C1 segment of cervical spinal cord (tissue), 14 donors: ENCODE data around the gene ZGLP1.

Experiments
- DNase-seq, 14 donors: peaks; one replicate each; lab custom pipeline; 2025; lab: John Stamatoyannopoulos, UW

ZGLP1 gene

GRCh38 chr19:10279737-10280442, 29.7 kb downstream of the ZGLP1 start:
- DNase-seq, result no peak

DNA sequence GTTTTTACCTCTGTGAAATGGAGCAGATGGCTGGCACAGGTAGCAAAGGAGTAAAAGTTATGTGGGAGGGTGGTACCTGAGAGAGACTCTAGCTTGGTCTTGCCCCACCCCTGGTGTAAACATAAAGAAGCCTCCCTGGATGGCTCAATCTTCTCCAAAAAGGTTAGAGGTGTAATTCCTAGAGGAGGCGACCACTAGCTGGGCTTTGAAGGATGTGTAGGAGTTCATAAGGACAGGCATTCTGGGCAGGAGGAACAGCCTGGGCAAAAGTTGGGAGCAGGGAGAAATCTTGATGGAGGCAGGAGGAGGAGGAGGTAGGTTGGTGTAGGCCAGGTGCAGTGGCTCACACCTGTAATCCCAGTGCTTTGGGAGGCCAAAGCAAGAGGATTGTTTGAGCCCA, 30.7 kb downstream of the ZGLP1 start:
- DNase-seq, result no peak

DNA sequence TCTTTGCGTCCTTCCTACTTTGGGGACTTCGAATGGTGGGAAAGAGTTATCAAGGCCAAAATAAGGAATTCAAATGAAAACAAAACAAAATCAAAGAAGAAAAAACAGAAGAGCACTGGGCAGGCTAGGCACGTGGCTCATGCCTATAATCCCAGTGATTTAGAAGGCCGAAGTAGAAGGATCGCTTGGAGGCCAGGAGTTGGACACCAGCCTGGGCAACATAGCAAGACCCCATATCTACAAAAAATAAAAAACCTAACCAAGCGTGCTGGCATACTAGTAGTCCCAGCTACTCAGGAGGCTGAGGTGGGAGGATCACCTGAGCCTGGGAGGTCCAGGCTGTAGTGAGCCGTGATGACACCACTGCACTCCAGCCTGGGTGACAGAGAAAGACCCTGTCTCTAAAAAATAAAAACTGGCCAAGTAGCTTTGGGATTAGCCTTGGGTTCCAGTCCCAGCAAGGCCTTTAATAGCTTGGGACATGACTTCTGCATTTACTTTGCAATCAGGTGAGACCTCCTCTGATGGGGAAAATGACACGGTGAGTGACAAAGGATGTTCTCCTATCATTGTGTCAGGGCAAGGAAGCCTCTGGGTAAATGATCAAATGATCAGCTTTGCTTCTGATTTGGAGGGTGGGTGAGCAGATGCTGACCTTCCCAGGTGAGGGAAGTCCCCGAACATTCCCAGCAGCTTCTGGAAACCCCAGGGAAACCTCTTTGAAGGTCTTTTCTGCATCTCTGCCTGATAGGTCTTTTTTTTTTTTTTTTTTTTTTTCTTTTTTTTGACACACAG, 31.6 kb downstream of the ZGLP1 start:
- no peak for DNase-seq

DNA sequence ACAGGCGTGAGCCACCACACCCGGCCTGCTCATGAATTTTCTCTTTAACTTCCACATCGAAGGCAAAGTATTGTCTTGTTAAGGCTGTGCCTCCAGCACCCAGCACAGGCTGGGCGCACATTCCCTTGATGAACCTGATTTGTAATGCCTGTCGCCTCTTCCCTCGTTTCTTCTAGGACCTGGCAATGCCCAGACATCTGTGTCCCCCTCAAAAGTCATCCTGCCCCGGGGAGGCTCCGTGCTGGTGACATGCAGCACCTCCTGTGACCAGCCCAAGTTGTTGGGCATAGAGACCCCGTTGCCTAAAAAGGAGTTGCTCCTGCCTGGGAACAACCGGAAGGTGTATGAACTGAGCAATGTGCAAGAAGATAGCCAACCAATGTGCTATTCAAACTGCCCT, 35.0 kb downstream of the ZGLP1 start:
- no peak for DNase-seq

DNA sequence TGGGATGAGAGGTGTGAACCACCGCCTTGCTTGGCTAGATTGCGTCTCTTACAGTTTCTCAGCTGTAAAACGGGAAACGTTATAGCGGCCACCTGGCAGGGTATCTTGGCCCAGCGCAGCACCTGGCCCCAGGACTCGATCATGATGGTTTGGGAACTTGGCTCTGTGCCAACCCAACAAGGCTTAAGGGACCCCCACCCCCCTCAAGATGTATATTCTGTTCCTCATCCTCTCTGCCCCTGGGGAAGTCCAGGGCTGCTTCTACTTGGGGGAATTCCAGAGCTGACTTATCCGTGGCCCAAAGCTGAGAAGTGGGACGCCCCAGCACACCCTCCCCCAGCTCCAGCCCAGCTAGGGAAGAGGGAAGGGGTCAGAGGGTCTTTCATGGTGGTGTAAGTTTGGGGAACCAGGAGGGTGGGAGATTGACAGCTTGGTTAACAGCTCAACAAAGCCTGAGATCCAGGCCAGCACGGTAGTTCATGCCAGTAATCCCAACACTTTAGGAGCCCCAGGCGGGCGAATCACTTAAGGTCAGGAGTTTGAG, 38.0 kb downstream of the ZGLP1 start:
- DNase-seq, result peak in 1 of 14 donors; percentile 22

DNA sequence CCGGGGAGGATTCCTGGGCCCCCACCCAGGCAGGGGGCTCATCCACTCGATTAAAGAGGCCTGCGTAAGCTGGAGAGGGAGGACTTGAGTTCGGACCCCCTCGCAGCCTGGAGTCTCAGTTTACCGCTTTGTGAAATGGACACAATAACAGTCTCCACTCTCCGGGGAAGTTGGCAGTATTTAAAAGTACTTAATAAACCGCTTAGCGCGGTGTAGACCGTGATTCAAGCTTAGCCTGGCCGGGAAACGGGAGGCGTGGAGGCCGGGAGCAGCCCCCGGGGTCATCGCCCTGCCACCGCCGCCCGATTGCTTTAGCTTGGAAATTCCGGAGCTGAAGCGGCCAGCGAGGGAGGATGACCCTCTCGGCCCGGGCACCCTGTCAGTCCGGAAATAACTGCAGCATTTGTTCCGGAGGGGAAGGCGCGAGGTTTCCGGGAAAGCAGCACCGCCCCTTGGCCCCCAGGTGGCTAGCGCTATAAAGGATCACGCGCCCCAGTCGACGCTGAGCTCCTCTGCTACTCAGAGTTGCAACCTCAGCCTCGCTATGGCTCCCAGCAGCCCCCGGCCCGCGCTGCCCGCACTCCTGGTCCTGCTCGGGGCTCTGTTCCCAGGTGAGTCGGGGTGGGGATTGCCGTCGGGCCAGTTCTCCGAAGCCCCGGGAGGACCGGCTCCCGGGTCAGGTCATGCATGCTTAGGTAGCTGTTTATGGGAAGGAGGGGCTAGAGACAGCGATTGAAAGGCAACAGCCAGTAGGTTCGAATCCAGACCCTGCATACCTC, 38.8 kb downstream of the ZGLP1 start, which contains the start of gene ICAM1:
TSS of gene ICAM1 (plus strand) at position 505 of the 779 bp plus-strand sequence. CDS start at position 545, 40 bp downstream.
- peak in 9 of 14 donors; percentile 21 to 76 (median 31) for DNase-seq

GRCh38 chr19:10270180-10270615, 39.4 kb downstream of the ZGLP1 start:
- peak in 7 of 14 donors; percentile 12 to 45 (median 35) for DNase-seq

DNA sequence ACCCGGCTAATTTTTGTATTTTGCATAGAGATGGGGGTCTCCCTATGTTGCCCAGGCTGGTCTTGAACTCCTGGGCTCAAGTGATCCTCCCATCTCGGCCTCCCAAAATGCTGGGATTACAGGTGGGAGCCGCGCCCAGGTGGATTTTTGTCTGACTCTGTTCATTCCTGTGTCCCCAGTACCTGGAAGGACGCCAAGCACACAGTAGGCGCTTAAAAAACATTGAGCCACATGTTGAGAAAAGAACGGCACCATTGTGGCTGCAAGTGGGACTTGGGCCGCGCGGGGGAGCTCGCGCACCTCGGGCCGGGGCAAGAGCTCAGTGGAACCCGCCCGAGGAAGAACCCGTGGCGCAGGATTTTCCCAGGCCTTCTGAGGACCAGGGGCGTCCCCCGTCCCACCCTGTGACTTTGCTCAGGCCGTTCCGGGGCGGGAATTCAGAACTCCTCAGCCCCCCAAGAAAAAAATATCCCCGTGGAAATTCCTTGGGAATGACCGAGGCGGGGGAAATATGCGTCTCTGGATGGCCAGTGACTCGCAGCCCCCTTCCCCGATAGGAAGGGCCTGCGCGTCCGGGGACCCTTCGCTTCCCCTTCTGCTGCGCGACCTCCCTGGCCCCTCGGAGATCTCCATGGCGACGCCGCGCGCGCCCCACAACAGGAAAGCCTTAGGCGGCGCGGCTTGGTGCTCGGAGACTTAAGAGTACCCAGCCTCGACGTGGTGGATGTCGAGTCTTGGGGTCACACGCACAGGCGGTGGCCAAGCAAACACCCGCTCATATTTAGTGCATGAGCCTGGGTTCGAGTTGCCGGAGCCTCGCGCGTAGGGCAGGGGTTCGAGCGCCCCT, 40.1 kb downstream of the ZGLP1 start:
- peak in 13 of 14 donors; percentile 10 to 79 (median 36) for DNase-seq

GRCh38 chr19:10268071-10268470, 41.5 kb downstream of the ZGLP1 start:
- no peak for DNase-seq

GRCh38 chr19:10266706-10267105, 42.9 kb downstream of the ZGLP1 start:
- no peak for DNase-seq

DNA sequence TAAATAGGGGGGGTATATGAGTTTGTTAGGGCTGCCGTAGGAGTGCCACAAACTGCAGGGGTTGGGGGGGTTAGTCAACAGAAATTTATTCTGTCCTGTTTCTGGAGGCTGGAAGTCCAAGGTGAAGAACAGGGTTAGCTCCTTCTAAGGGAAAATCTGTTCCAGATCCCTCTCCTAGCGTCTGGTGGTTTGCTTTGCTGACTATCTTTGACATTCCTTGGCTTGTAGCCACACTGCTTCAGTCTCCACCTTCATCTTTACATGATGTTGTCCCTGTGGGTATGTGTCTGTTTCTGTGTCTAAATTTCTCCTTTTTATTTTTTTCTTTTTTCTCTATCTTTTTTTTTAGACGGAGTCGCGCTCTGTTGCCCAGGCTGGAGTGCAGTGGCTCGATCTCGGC, 46.8 kb downstream of the ZGLP1 start:
- DNase-seq, result no peak

DNA sequence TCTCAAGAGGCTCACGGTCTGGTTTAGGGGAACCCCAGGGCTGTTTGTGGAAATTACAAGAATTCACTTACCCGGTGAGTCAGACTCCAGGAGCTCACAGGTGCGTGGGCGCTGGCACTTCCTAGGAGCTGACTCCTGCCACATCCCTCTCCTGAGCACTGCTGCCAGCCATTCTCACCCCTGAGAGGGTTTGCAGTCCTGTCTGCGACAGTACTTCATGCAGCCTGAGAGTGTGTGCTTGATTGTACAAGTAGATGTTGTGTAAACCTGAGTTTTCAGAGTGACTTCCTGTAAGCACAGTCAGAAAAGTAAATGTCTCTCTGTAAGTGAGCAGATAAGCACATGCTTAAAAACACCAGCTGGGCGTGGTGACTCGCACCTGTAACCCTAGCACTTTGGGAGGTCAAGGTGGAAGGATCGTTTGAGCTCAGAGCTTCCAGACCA, 49.5 kb downstream of the ZGLP1 start:
- DNase-seq, result no peak

- DNase-seq, result peak in 10 of 14 donors; percentile 1 to 27 (median 12)
Measured at GRCh38 chr19:10259162-10259905, 50.3 kb downstream of the ZGLP1 start.

- no peak for DNase-seq
Measured at GRCh38 chr19:10258080-10258710, 51.4 kb downstream of the ZGLP1 start.

DNA sequence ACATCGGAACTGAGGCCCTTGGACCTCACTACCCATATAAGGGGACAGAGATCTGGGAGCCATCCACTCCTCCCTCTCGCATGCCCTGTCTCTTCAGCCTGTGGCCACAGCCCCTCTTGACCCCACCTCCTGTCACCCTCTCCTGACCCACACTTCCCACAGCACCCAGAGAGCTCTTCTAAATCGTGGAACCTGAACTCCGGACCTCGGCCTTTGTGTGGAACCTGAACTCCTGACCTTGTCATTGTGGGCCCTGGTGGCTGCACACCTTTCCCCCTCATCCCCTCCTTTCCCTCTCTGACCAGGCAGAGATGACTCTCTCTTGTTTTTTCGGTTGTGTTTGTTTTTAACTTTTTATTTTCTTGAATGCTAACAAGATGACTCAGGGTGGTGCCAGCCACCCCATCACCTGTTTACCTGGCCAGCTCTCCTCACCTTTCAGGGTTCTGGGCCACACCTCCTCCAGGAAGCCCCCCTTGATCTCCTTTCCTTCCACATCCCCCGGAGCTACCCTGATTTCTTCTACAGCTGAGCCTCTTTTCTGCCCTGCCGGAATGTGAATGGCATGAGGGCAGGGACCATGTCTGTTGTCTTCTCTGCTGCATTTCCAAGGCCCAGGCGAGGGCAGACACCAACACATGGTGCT, 52.5 kb downstream of the ZGLP1 start:
- DNase-seq, result no peak

- DNase-seq, result no peak
Measured at GRCh38 chr19:10256551-10256950, 53.1 kb downstream of the ZGLP1 start.

GRCh38 chr19:10255358-10255757, 54.3 kb downstream of the ZGLP1 start:
- no peak for DNase-seq
